Endometrium (tissue), 2 donors: ENCODE measurements around the gene HIVEP1.

Experiments used
- FAIRE-seq: peaks from 2 replicates; lab custom pipeline; 2012; peaks lifted over from hg19 to GRCh38; lab: Jason Lieb, UNC
- donor health status: control.
- donor health status: control.

Gene HIVEP1

DNA sequence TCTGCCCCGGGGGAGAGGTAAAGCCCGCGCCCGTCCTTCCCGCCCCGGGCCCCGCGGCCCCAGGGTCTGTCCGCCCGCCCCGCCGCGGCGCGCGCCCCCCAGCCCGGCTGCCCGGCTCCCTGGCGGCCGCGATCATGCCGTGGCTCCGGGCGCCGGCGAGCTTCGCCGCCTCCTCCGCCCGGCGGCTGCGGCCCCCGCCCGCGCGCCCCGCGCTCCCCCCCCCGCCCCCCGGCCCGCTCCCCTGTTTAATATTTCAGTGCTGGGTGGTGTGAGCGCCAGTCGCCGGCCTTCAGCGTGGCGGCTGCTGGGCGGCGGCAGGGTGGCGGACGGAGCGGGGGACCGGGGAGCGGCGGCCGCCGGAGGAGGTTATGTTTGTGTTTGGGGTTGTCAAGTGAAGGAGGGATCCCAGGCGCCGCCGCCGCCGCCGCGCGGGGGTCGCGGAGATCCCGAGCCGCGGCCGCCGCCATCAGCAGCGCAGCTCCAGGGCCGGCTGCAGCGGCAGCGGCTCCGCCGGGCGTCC lies at the start of gene HIVEP1:
Gene HIVEP1 (plus strand): TSS at position 275 of the 520 bp plus-strand sequence. CDS start 3,317 bp downstream, outside the sequence.
- no peak for FAIRE-seq

- no peak for FAIRE-seq
These were observed 48.2 kb upstream of the HIVEP1 start for GRCh38 chr6:11963756-11964500.

DNA sequence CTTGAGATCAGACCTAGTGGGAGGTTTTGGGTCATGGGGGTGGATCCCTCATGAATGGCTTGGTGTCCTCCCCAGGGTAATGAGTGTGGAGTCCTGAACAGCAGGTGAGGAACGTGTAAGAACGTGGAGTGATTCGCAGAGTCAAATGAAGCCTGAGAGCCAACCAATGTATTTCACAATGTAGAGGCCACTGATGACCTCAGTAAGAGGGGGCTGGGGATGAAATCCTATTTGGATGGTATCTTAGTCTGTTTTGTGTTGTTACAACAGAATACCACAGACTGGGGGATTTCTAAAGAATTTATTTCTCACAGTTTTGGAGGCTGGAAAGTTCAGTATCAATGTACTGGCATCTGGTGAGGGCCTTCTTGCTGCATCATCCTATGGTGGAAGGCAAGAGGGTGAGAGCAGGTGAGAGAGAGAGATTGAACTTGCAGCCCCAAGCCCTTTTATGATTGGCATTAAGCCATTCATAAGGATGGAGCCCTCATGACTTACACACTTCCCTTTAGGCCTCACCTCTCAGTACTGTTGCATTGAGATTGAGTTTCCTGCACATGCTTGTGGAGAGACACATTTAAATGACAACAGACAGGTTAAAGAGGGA lies 47.3 kb upstream of the HIVEP1 start:
- FAIRE-seq: no peak

GRCh38 chr6:11965499-11965898 lies 46.6 kb upstream of the HIVEP1 start:
- FAIRE-seq: no peak

GRCh38 chr6:11968241-11968806 lies 43.8 kb upstream of the HIVEP1 start:
- no peak for FAIRE-seq

DNA sequence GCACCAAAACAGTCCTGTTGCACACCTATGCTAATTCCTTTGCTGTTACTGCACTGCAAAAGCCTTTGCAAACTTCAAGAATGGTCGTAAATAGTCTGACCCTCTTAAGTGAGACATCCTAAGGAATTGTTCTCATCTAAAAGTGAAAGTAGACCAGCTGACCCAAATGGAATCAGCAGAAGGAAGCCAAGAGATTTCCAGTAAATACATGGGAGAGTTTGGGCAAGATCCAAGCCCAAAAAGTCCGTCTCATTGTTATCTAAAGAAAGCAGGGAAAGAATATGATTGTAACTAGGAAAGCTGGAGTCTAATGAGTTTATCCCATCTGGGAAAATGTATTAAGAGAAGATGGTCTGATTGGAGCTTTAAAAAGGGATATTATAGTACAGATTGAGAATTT lies 43.0 kb upstream of the HIVEP1 start:
- no peak for FAIRE-seq

DNA sequence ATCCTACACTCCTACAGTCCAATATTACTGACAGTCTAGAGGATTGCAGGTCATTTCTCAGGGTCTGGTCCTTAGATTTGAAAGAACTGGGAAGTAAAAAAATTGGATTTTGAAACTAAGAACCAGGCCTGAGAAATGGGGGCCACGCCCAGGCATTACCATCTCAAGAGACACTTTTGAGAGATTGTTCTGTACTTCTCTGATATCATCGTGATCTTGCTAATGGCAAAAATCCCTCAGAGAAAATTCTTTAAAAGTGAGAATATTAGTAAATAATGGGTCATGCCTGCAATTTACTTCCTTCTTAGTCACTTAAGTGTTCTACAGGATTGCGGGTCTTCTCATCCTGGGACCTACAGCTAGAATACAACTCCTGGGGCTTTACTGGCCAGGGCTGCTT lies 42.0 kb upstream of the HIVEP1 start:
- no peak for FAIRE-seq

DNA sequence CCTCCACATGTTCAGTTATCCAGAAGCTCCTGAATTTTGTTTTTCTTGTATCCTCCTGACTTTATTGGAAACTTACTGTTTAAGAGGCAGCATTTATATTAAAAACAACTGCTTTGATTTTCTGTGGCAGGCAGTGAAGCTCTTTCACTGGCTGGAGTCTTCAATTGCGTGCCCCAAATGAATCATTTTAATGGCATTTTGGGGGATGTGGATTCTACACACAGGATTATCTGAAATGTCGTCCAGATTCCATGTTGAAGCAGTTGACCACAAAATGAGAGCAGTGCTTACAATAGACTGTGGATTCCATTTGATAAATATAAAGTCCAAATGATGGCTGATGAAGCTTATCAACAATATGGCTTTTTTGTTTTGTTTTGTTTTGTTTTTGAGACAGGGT lies 41.0 kb upstream of the HIVEP1 start:
- FAIRE-seq: no peak

GRCh38 chr6:11972270-11972669 lies 39.8 kb upstream of the HIVEP1 start:
- no peak for FAIRE-seq

DNA sequence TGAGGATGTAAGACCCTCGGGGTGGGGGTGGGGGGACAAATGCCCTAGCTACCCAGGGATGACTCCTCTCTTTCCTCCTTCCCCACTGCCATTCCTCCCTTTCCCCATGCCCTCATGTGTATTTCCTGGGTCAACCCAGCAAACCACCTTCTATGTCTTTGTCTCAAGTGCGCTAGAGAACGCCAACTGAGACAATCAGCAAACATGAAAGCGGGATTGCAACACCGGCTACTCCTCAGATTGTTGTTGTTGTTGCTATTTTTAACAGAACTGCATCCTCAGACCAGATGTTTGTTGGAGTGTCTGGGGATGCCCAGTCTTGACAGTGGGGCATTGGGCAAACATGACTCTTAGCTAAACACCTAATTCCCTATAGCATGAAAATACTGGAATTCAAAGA lies 39.3 kb upstream of the HIVEP1 start:
- no peak for FAIRE-seq

- FAIRE-seq: no peak
These were observed 38.9 kb upstream of the HIVEP1 start for GRCh38 chr6:11973238-11973637.

DNA sequence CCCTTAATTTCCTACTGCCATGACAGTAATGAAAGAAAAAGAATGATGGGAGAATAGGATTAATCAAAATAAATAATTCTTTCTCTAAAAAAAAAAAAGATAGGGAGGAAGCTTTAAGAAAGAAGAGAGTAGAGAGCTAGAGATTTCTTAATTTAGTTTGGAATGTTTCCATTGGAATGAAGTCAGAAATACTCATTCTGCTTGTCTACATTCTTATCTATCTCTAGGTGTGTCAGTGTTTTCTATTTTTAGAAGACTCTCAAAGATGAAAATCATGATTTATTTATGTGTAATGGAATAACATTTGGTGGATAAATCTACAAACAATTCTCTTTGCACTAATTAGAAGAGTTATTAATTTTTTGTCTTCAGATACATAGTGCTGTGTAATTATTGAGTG lies 38.0 kb upstream of the HIVEP1 start:
- FAIRE-seq: no peak

DNA sequence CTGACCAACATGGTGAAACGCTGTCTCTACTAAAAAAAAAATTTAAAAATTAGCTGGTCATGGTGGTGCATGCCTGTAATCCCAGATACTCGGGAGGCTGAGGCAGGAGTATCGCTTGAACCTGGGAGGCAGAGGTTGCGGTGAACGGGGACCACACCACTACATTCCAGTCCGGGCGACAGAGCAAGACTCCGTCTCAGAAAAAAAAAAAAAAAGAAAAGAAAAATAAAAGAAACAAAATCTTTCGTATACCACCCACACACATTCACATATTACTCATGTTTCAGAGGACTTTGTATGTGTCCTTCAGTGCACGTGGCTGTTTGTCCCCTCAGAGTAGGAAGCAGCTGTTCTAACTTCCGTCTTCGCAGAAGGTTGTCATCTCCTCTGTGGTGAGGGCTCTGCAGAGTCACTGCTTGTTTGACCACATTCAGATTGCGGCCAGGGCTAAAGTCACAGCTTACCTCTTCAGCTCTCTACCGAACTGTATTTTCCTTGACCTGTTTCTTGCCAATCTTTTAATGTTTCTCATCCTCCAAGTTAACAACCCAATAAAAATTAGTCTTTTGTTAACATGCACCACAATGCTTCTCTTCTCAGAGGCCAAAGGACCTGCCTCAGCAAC lies 36.6 kb upstream of the HIVEP1 start:
- no peak for FAIRE-seq

GRCh38 chr6:11976489-11976888 lies 35.6 kb upstream of the HIVEP1 start:
- no peak for FAIRE-seq

- FAIRE-seq: no peak
These were observed 34.9 kb upstream of the HIVEP1 start for GRCh38 chr6:11977193-11977592.

- FAIRE-seq: no peak
These were observed 34.4 kb upstream of the HIVEP1 start for GRCh38 chr6:11977738-11978137.

DNA sequence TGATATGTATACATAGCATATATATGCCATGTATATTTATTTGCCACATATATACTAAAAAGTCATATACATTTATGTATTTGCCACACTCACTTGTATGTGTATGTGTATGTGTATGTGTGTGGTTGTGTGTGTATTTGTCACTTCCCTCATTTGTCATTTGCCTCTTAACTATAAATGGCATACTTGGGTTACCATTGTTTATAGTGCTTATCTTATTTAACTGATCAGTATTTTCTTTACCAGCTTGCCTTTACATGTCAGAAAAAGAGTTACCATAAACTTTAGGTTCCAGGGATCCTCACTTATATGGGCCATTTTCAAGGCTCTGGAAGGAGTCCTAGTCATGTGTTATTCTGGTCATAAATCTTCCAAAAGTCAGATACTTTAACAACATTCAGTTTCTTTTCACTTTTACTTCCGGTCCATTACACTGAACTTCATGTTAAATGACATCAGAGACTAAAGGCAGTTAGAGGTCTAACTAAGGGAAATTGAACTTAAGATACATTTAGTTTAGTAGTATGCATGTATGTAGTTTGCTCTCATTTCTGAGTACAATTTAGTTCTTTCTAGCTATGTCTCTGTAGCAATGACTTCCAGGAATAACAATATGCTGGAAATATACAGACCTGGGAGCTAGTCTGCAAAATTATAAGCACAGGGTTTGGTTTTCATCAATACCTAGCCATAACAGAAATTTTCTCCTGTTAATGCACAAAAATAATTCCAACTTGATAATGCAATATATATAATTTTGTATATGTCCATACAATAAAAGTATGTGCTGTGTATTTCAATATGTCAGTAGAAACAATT lies 33.7 kb upstream of the HIVEP1 start:
- no peak for FAIRE-seq

DNA sequence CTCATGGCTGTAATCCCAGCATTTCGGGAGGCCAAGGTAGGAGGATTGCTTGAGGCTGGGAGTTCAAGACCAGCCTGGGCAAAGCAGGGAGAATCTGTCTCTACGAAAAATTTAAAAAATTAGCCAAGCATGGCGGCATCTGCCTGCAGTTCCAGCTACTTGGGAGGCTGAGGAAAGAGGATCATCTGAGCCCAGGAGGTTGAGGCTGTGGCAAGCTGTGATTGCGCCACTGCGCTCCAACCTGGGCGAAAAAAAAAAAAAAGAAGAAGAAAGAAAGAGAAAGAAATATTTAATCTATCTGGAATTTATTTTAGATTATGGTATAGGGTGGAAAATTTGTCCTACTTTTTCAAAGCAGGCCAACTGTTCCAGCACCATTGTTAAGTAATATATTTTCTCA lies 32.2 kb upstream of the HIVEP1 start:
- FAIRE-seq: no peak

DNA sequence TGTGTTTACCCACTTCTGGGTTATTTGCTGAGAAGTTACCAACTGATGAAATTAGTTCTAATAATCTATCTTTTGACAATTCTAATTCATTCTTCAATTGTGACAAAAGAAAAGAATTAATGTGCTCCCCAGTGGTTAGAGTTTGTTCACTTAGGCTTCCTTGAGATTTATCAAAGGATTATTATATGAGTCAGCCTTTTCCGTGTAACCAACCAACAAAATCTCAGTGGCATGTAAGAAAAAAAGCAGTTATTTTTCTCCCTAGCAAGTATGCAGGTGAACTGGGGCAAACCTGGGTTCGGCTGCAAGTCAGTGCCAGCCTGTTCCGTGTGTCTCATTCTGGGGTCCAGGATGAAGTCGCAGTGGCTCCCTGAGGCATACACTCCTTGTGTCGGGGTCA lies 28.8 kb upstream of the HIVEP1 start:
- no peak for FAIRE-seq

GRCh38 chr6:11987386-11987785 lies 24.7 kb upstream of the HIVEP1 start:
- FAIRE-seq: no peak

DNA sequence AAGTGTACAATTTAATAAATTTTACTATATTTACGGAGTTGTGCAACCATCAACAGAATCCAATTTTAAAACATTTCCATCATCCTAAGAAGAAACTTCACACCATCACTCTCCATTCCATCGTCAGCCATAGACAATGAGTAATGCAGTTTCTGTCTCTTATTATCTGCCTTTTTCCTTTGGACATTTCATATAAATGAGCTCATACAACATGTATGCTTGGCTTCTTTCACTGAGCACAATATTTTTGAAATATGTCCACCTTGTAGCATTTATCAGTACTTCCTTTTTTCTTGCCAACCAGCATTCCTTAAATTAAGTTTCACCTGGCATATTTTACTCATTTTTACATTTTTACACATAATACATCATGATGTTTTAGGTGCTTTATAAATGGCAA lies 22.7 kb upstream of the HIVEP1 start:
- no peak for FAIRE-seq

DNA sequence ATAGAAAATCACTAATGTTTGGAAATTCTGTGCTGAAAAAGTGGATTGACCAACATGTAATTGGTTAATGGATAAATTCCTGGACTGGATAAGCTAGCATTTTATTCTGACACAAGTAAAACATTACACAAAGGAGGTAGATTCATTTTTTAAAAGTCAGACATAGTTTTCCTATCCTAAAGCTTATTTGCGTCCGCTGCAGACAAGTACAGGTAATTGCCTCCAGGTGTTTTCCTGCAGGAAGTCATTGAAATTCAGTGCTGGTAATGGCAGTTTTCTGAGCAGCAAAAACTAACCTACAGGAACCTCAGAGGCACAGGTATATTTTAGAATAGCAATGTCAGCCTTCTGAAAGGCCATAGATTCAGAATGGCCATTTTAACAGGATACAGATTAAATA lies 20.0 kb upstream of the HIVEP1 start:
- no peak for FAIRE-seq
